ENCODE measurements around the gene IQSEC1.

DNA sequence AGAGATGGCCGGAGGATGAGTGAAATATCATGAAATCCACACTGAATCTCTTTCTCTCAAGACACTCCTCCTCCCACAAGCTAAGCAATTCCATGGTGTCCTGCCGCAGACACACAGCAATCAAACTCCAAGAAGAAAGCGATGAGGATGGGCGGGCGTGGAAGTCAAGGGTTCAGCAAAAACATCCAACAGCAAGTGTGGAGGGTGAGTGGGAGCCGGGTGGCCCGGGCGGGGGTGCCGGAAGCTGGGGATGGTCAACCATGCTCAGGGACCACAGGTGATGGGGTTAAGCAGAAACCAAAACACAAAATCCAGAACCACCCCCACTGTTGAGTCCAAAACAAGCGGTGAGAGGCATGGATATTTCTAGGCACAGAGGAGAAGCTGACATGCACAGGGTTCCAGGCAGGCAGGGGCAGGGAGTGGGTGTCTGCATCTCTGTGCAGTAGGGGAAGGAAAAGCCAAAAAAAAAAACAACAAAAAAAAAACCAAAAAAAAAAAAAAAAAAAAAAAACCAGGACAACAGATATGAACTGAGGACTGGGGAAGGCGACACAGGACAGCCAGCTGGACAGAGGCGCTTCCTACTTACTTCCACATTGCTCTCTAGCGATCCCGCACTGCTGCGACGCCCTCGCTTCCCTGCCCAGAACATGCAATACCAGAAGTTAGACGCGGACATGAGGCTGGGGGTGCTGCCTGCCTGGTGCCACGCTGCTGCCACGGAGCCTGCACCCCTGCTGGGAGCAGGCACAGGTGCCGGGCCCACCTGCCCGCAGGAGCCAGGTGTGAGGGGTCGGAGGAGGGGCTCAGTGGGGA, 170.8 kb downstream of the IQSEC1 start:
- no peak for TF ChIP-seq CTCF (IDR thresholded peaks at IDR 0.05; ENCODE audit: insufficient read depth, low read depth, low read length)
- no peak for TF ChIP-seq EZH2 (IDR thresholded peaks at IDR 0.05; ENCODE audit: insufficient read depth, low read length)
